Measurements from ENCODE around the gene CCDC92B. TPM values are rescaled to one million over a fixed set of nuclear protein-coding genes. Genes with fewer than 3 reads are reported as not detected.

The CCDC92B gene
- total RNA-seq, 1 experiment from 2014 or later: not detected

- in situ Hi-C loops (cut with HindIII; ENCODE audit: low pct_unique_long_range_greater_than_20kb, low sequenced_read_pairs): no loop called here
These were observed 53.3 kb downstream of the CCDC92B start for GRCh38 chr17:2695961-2696760.

GRCh38 chr17:2695243-2695960 lies 54.0 kb downstream of the CCDC92B start:
- no peak for DNase-seq (ENCODE audit: low read depth)
- in situ Hi-C loops (cut with HindIII; ENCODE audit: low pct_unique_long_range_greater_than_20kb, low sequenced_read_pairs): no loop called here

More at GRCh38 chr17:2695961-2696760, 53.3 kb downstream of the CCDC92B start:
- no peak for DNase-seq (ENCODE audit: low read depth)

GRCh38 chr17:2694381-2695242 lies 54.8 kb downstream of the CCDC92B start:
- in situ Hi-C loops (cut with HindIII; ENCODE audit: low pct_unique_long_range_greater_than_20kb, low sequenced_read_pairs): no loop called here
- no peak for DNase-seq (ENCODE audit: low read depth)

GRCh38 chr17:2693561-2694380 lies 55.7 kb downstream of the CCDC92B start:
- DNase-seq (ENCODE audit: low read depth): no peak
- in situ Hi-C loops (cut with HindIII; ENCODE audit: low pct_unique_long_range_greater_than_20kb, low sequenced_read_pairs): no loop called here

GRCh38 chr17:2692781-2693135 lies 56.7 kb downstream of the CCDC92B start:
- no peak for DNase-seq (ENCODE audit: low read depth)
- in situ Hi-C loops (cut with HindIII; ENCODE audit: low pct_unique_long_range_greater_than_20kb, low sequenced_read_pairs): no loop called here

- in situ Hi-C loops (cut with HindIII; ENCODE audit: low pct_unique_long_range_greater_than_20kb, low sequenced_read_pairs): no loop called here
- no peak for DNase-seq (ENCODE audit: low read depth)
These were observed 57.3 kb downstream of the CCDC92B start for GRCh38 chr17:2691965-2692780.

- in situ Hi-C loops (cut with HindIII; ENCODE audit: low pct_unique_long_range_greater_than_20kb, low sequenced_read_pairs): no loop called here
- DNase-seq (ENCODE audit: low read depth): no peak
These were observed 58.2 kb downstream of the CCDC92B start for GRCh38 chr17:2691069-2691871.

GRCh38 chr17:2690165-2691068 lies 59.0 kb downstream of the CCDC92B start:
- DNase-seq (ENCODE audit: low read depth): no peak
- in situ Hi-C loops (cut with HindIII; ENCODE audit: low pct_unique_long_range_greater_than_20kb, low sequenced_read_pairs): no loop called here

- DNase-seq (ENCODE audit: low read depth): no peak
- in situ Hi-C loops (cut with HindIII; ENCODE audit: low pct_unique_long_range_greater_than_20kb, low sequenced_read_pairs): loop anchor here (10.0 kb wide), 1 partner anchor 205 kb away; no protein-coding TSS in a partner anchor
These were observed 59.9 kb downstream of the CCDC92B start for GRCh38 chr17:2689411-2690164.

- in situ Hi-C loops (cut with HindIII; ENCODE audit: low pct_unique_long_range_greater_than_20kb, low sequenced_read_pairs): loop anchor here (10.0 kb wide), 1 partner anchor 204 kb away; no protein-coding TSS in a partner anchor
- no peak for DNase-seq (ENCODE audit: low read depth)
These were observed 60.8 kb downstream of the CCDC92B start for GRCh38 chr17:2688351-2689342.

- DNase-seq (ENCODE audit: low read depth): no peak
- in situ Hi-C loops (cut with HindIII; ENCODE audit: low pct_unique_long_range_greater_than_20kb, low sequenced_read_pairs): loop anchor here (10.0 kb wide), 1 partner anchor 202 kb away; no protein-coding TSS in a partner anchor
These were observed 62.4 kb downstream of the CCDC92B start for GRCh38 chr17:2687074-2687418.

- DNase-seq (ENCODE audit: low read depth): no peak
These were observed 63.8 kb downstream of the CCDC92B start for GRCh38 chr17:2685696-2686095.

GRCh38 chr17:2684549-2684948 lies 64.9 kb downstream of the CCDC92B start:
- DNase-seq (ENCODE audit: low read depth): no peak
- in situ Hi-C loops (cut with HindIII; ENCODE audit: low pct_unique_long_range_greater_than_20kb, low sequenced_read_pairs): loop anchor here (10.0 kb wide), 1 partner anchor 200 kb away; no protein-coding TSS in a partner anchor

More at GRCh38 chr17:2685696-2686095, 63.8 kb downstream of the CCDC92B start:
- in situ Hi-C loops (cut with HindIII; ENCODE audit: low pct_unique_long_range_greater_than_20kb, low sequenced_read_pairs): loop anchor here (10.0 kb wide), 1 partner anchor 201 kb away; no protein-coding TSS in a partner anchor
